Smooth muscle cell (in vitro differentiated cells): ENCODE results near the gene TLE1. TPM values are rescaled to one million over a fixed set of nuclear protein-coding genes. Genes with fewer than 3 reads are reported as not detected.

Source experiments
- DNase-seq: peaks from one replicate; lab custom pipeline; 2025; ENCODE audit not compliant: unreplicated experiment; lab: John Stamatoyannopoulos, UW
- H2AFZ ChIP-seq: fragments of 200-600 bp; sonication (generic); 2 replicates; pipeline ENCODE4 v1.6.0; 2016; ENCODE audit warnings: antibody characterized with exemption, low read depth, mild to moderate bottlenecking
- H3F3A ChIP-seq: fragments of 200-600 bp; sonication (generic); 2 replicates; pipeline ENCODE4 v1.6.0; 2017; ENCODE audit warnings: antibody characterized with exemption, low read depth
- H3K27ac ChIP-seq: fragments of 200-600 bp; sonication (generic); 2 replicates; pipeline ENCODE4 v1.5.1; 2016; ENCODE audit warnings: low read depth, mild to moderate bottlenecking
- H3K27me3 ChIP-seq: fragments of 200-600 bp; sonication (generic); 2 replicates; pipeline ENCODE4 v1.6.1; 2016; ENCODE audit warnings: low read depth, mild to moderate bottlenecking
- H3K36me3 ChIP-seq: fragments of 200-600 bp; sonication (generic); 2 replicates; pipeline ENCODE4 v1.5.1; 2016; ENCODE audit warnings: low read depth
- H3K4me1 ChIP-seq: fragments of 200-600 bp; sonication (generic); 2 replicates; pipeline ENCODE4 v1.5.1; 2016; ENCODE audit warnings: low read depth
- H3K4me2 ChIP-seq: fragments of 200-600 bp; sonication (generic); 2 replicates; pipeline ENCODE4 v1.6.0; 2016; ENCODE audit warnings: mild to moderate bottlenecking
- H3K4me3 ChIP-seq: fragments of 200-600 bp; sonication (generic); 2 replicates; pipeline ENCODE4 v1.5.1; 2016; ENCODE audit warnings: mild to moderate bottlenecking
- H3K79me2 ChIP-seq: fragments of 200-600 bp; sonication (generic); 2 replicates; pipeline ENCODE4 v1.6.0; 2016; ENCODE audit warnings: low read depth, mild to moderate bottlenecking
- H3K9ac ChIP-seq: fragments of 200-600 bp; sonication (generic); 2 replicates; pipeline ENCODE4 v1.6.0; 2016; ENCODE audit warnings: low read depth
- H3K9me3 ChIP-seq: fragments of 200-600 bp; sonication (generic); replicated peaks from 2 replicates; pipeline ENCODE4 v1.5.1; 2016; ENCODE audit warnings: low read depth
- H4K20me1 ChIP-seq: fragments of 200-600 bp; sonication (generic); 2 replicates; pipeline ENCODE4 v1.6.0; 2016; ENCODE audit warnings: low read depth
- CTCF ChIP-seq: fragments of 200-600 bp; sonication (generic); IDR thresholded peaks from 2 replicates; pipeline ENCODE4 v1.5.1; 2017; ENCODE audit warnings: borderline replicate concordance, mild to moderate bottlenecking, antibody characterized with exemption; ENCODE audit not compliant: insufficient read depth, poor library complexity, severe bottlenecking
- WGBS: methylation state at CpG from one replicate; pipeline ENCODE4 v1.1.7; 2016; ENCODE audit warnings: low lambda C conversion rate; 5-methylcytosine and 5-hydroxymethylcytosine counted together
- polyA plus RNA-seq: library from polyadenylated mRNA; unstranded; fragments of >200 nt; fragmentation: Nextera tagmentation; extraction: Ambion mirVana; gene quantifications from 2 replicates; pipeline ENCODE4 v1.2.1, GENCODE V29; 2016
- total RNA-seq: library from RNA; depleted of rRNA; stranded (reverse); fragments of >200 nt; gene quantifications from 2 replicates; pipeline ENCODE4 v1.2.3, GENCODE V29; 2014

TLE1 gene
- total and polyA plus RNA-seq, 2 experiments from 2014 or later = 32.5 to 35.2 TPM

DNA sequence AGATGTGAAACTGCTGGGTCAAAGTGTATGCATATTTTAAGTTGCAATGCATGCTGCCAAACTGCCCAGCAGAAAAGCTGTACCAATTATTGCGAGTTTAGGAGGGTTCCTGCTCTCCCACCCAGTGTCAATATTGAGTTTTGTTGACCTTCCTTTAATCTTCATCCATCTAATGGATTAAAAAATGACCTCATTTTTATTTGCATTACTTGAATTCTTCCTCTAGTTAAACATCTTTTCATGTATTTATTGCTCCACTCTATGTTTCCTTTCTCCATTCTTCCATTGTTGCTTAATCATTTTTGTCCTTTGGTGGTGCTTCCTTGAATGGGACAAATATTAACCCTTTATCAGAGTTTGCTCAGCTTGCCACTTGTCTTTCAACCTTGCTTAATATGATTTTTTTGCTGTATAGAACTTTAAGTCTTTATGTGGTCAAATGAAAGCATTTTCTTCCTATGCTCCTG lies 32.4 kb downstream of the TLE1 start:
- H3K4me3 ChIP-seq = no peak overlapping the region
- no peak for DNase-seq
- H3K27ac ChIP-seq = no peak overlapping the region
- H2AFZ ChIP-seq = no peak overlapping the region
- peaks cover 30% of the 10 kb centered on the region for H3K79me2 ChIP-seq
- no peaks in the 10 kb centered on the region for H3K9me3 ChIP-seq
- no peak for TF ChIP-seq CTCF
- H3F3A ChIP-seq = no peaks in the 10 kb centered on the region
- H3K9ac ChIP-seq = no peak overlapping the region
- no peaks in the 10 kb centered on the region for H3K36me3 ChIP-seq
- H3K4me1 ChIP-seq = peaks cover 12% of the 10 kb centered on the region
- H3K4me2 ChIP-seq = no peak overlapping the region
- H4K20me1 ChIP-seq = peaks cover 83% of the 10 kb centered on the region
- H3K27me3 ChIP-seq = no peaks in the 10 kb centered on the region
- WGBS = 93% methylated on average over 1 of the region's 1 CpG

DNA sequence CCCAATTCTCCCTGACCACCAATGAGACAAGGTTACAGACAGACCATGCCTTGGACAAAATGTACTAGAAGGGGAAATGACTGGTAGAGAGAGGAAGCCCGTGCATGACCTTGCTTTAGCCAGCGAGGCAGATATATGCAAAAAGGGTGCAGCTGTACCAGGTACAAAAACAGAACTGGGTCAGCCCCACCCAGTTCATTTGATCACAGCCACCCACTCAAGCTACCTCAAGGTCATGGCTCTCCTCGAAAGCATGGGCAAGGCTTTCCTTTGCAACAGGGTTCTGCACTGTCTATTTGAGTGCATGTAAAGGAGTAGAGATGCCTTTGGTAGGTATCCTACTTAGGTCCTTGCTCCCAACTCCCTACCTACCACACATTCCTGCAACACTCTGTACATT lies 33.3 kb downstream of the TLE1 start:
- H3F3A ChIP-seq = no peaks in the 10 kb centered on the region
- H3K4me3 ChIP-seq = no peak overlapping the region
- WGBS = 94% methylated on average over 3 of the region's 3 CpGs
- H3K9me3 ChIP-seq = no peaks in the 10 kb centered on the region
- H3K27me3 ChIP-seq = no peaks in the 10 kb centered on the region
- H3K27ac ChIP-seq = no peak overlapping the region
- peaks cover 22% of the 10 kb centered on the region for H3K79me2 ChIP-seq
- H3K36me3 ChIP-seq = no peaks in the 10 kb centered on the region
- no peak overlapping the region for H3K9ac ChIP-seq
- H3K4me1 ChIP-seq = peaks cover 18% of the 10 kb centered on the region
- H3K4me2 ChIP-seq = no peak overlapping the region
- H2AFZ ChIP-seq = no peak overlapping the region
- peaks cover 84% of the 10 kb centered on the region for H4K20me1 ChIP-seq
- DNase-seq = no peak
- TF ChIP-seq CTCF = no peak

DNA sequence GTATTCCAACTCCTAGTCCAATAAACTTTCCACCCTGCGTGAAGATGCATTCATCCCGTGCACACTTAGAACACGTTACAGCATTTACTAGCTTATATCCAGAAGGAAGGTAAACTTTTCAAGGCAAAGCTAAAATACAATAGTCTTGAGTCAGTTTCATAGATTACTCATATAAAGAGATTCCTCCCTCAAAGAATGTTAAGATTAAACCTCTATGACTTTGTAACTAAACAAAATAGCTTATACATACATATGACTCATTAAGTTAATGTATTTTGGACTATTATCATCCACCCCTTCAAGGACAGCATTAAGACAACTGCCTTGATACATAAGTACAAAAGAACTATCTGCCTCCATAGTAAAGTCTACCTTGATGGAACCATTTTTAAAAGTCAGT lies 36.1 kb downstream of the TLE1 start:
- Histone ChIP-seq H3K4me1 (peaks cover 42% of the 10 kb centered on the region), H3K4me3 (no peak overlapping the region), H3K9me3 (no peaks in the 10 kb centered on the region), H3K9ac (no peak overlapping the region), H3K36me3 (no peaks in the 10 kb centered on the region), H3K79me2 (peaks cover 11% of the 10 kb centered on the region), H3K4me2 (no peak overlapping the region), H4K20me1 (peaks cover 66% of the 10 kb centered on the region), H3K27ac (no peak overlapping the region), H2AFZ (no peak overlapping the region), H3K27me3 (no peaks in the 10 kb centered on the region), H3F3A (no peaks in the 10 kb centered on the region)
- DNase-seq = no peak
- 95% methylated on average over 3 of the region's 3 CpGs for WGBS
- TF ChIP-seq CTCF = no peak

DNA sequence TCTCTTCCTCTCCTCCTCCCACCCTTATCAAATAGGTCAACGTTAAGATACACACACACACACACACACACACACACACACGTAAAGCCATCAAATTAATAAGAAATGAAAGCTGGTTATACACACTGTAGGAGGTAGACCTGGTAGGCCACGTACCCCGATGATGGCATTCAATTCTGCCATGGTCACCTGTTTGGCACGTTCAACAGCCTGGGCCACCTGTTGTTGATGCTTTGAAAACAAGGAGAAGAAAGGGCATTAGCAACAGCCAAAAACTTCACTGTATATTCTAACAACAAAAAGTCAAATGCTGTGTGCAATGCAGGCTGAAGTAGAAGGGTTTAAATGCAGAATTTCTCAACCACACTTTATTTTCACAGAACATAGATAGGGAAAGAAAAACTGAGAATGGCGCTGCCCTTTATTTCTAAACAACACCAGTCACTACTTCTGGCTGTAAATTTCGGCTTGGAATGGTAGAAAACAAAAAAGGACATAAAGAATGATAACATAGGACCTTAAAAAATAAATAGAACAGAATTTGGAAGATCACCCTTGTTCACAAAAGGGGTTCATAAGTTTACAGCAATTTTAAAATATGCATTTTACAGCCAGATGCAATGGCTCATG lies 37.2 kb downstream of the TLE1 start:
- no peak overlapping the region for H3K27ac ChIP-seq
- 95% methylated on average over 7 of the region's 7 CpGs for WGBS
- H3F3A ChIP-seq = no peaks in the 10 kb centered on the region
- H4K20me1 ChIP-seq = peaks cover 56% of the 10 kb centered on the region
- H3K36me3 ChIP-seq = no peaks in the 10 kb centered on the region
- H3K4me3 ChIP-seq = no peak overlapping the region
- H3K4me1 ChIP-seq = peaks cover 50% of the 10 kb centered on the region
- H3K4me2 ChIP-seq = no peak overlapping the region
- DNase-seq = no peak
- H3K79me2 ChIP-seq = peaks cover 6% of the 10 kb centered on the region
- H3K9me3 ChIP-seq = no peaks in the 10 kb centered on the region
- H3K27me3 ChIP-seq = no peaks in the 10 kb centered on the region
- TF ChIP-seq CTCF = no peak
- H2AFZ ChIP-seq = no peak overlapping the region
- no peak overlapping the region for H3K9ac ChIP-seq
